SK-N-SH treated with all-trans-retinoic acid at 6 μM for 48 hours (cell line): ENCODE measurements around the gene TRIM59.
A peak's percentile ranks its signal among the peaks of the same experiment; 100 is the strongest.

Source experiments
- ATAC-seq: fragments of 200-7000 bp; cut with Tn5 transposase; 3 replicates; pipeline ENCODE4 v1.9.1; 2020; ENCODE audit warnings: mild to moderate bottlenecking, moderate library complexity
- ARNTL ChIP-seq: fragments of 450-650 bp; formaldehyde crosslinking; IDR thresholded peaks from 2 replicates; pipeline ENCODE4 v1.5.0; 2020; ENCODE audit warnings: low read depth, mild to moderate bottlenecking, moderate library complexity, borderline replicate concordance
- CREB5 ChIP-seq: fragments of 250-450 bp; sonication (Bioruptor Pico); IDR thresholded peaks from 2 replicates; pipeline ENCODE4 v1.5.1; 2020; ENCODE audit warnings: low read depth, mild to moderate bottlenecking, moderate library complexity
- CSDC2 ChIP-seq: fragments of 250-450 bp; sonication (Bioruptor Pico); IDR thresholded peaks from 2 replicates; pipeline ENCODE4 v1.5.0; 2020; ENCODE audit warnings: mild to moderate bottlenecking, moderate library complexity
- CSRNP3 ChIP-seq: fragments of 250-450 bp; sonication (Bioruptor Pico); IDR thresholded peaks from 2 replicates; pipeline ENCODE4 v1.5.1; 2021; ENCODE audit warnings: mild to moderate bottlenecking, moderate library complexity
- GLIS3 ChIP-seq: fragments of 250-450 bp; sonication (Bioruptor Pico); IDR thresholded peaks from 2 replicates; pipeline ENCODE4 v1.5.0; 2020; ENCODE audit warnings: mild to moderate bottlenecking, moderate library complexity
- PATZ1 ChIP-seq: fragments of 250-450 bp; sonication (Bioruptor Pico); IDR thresholded peaks from 2 replicates; pipeline ENCODE4 v1.8.0; 2020; ENCODE audit warnings: mild to moderate bottlenecking, moderate library complexity, borderline replicate concordance
- POU6F1 ChIP-seq: fragments of 250-450 bp; sonication (Bioruptor Pico); IDR thresholded peaks from 2 replicates; pipeline ENCODE4 v1.8.0; 2021; ENCODE audit warnings: low read depth, mild to moderate bottlenecking, moderate library complexity, borderline replicate concordance
- RARB ChIP-seq: fragments of 250-450 bp; sonication (Bioruptor Pico); IDR thresholded peaks from 2 replicates; pipeline ENCODE4 v1.8.0; 2021; ENCODE audit warnings: mild to moderate bottlenecking, moderate library complexity
- SNAI2 ChIP-seq: fragments of 250-450 bp; sonication (Bioruptor Pico); IDR thresholded peaks from 2 replicates; pipeline ENCODE4 v1.5.0; 2020; ENCODE audit warnings: mild to moderate bottlenecking, moderate library complexity
- TCF4 ChIP-seq: fragments of 250-450 bp; sonication (Bioruptor Pico); IDR thresholded peaks from 2 replicates; pipeline ENCODE4 v1.8.0; 2021; ENCODE audit warnings: mild to moderate bottlenecking, moderate library complexity, borderline replicate concordance
- TOX ChIP-seq: fragments of 250-450 bp; sonication (Bioruptor Pico); IDR thresholded peaks from 2 replicates; pipeline ENCODE4 v1.8.0; 2021; ENCODE audit warnings: mild to moderate bottlenecking, moderate library complexity, borderline replicate concordance
- ZC3H10 ChIP-seq: fragments of 250-450 bp; sonication (Bioruptor Pico); IDR thresholded peaks from 2 replicates; pipeline ENCODE4 v1.5.1; 2021; ENCODE audit warnings: mild to moderate bottlenecking, moderate library complexity
- ZFP30 ChIP-seq: fragments of 450-650 bp; formaldehyde crosslinking; IDR thresholded peaks from 2 replicates; pipeline ENCODE4 v1.5.0; 2022; ENCODE audit warnings: mild to moderate bottlenecking, moderate library complexity
- ZNF565 ChIP-seq: fragments of 450-650 bp; formaldehyde crosslinking; conservative IDR thresholded peaks from 2 replicates; pipeline ENCODE4 v1.5.0; 2020; ENCODE audit warnings: low read depth, mild to moderate bottlenecking, moderate library complexity
- ZNF70 ChIP-seq: fragments of 450-650 bp; formaldehyde crosslinking; IDR thresholded peaks from 2 replicates; pipeline ENCODE4 v1.5.0; 2020; ENCODE audit warnings: mild to moderate bottlenecking, moderate library complexity
- ZNF8 ChIP-seq: fragments of 450-650 bp; formaldehyde crosslinking; IDR thresholded peaks from 2 replicates; pipeline ENCODE4 v1.5.0; 2020; ENCODE audit warnings: mild to moderate bottlenecking, moderate library complexity

TRIM59 gene

GRCh38 chr3:160449636-160450598 lies at the start of gene TRIM59:
Gene TRIM59, minus strand, starts transcription at chr3:160449786. Its CDS starts 10,603 bp downstream, at chr3:160439183.
- ATAC-seq = peak; percentile 92
- TF ChIP-seq POU6F1 (no peak), TOX (no peak)

- ATAC-seq = no peak
- TF ChIP-seq ZNF70 (CRISPR knock-in tag) (no peak), ARNTL (no peak), SNAI2 (CRISPR knock-in tag) (no peak)
Measured at GRCh38 chr3:160498202-160498601, 48.6 kb upstream of the TRIM59 start.

- TF ChIP-seq CSRNP3 (CRISPR knock-in tag) = no peak
- no peak for TF ChIP-seq RARB (CRISPR knock-in tag)
- TF ChIP-seq GLIS3 (CRISPR knock-in tag) = no peak
- no peak for TF ChIP-seq CREB5 (CRISPR knock-in tag)
- TF ChIP-seq ZNF565 (CRISPR knock-in tag) = no peak
- no peak for TF ChIP-seq ZFP30 (CRISPR knock-in tag)
- TF ChIP-seq SNAI2 (CRISPR knock-in tag) = no peak
- TF ChIP-seq ZC3H10 = no peak
- TF ChIP-seq ZNF70 (CRISPR knock-in tag) = no peak
- TF ChIP-seq TCF4 (CRISPR knock-in tag) = no peak
- no peak for ATAC-seq
Measured at GRCh38 chr3:160490166-160490565, 40.6 kb upstream of the TRIM59 start.

GRCh38 chr3:160486459-160486869 lies 36.9 kb upstream of the TRIM59 start:
- ATAC-seq = peak; percentile 18; the same call in 2 of the 3 replicates
- TF ChIP-seq PATZ1 (CRISPR knock-in tag) (no peak), RARB (CRISPR knock-in tag) (no peak)

- TF ChIP-seq CREB5 (CRISPR knock-in tag) (no peak), SNAI2 (CRISPR knock-in tag) (no peak), RARB (CRISPR knock-in tag) (no peak), ZNF565 (CRISPR knock-in tag) (no peak), POU6F1 (no peak), PATZ1 (CRISPR knock-in tag) (no peak), ZNF8 (CRISPR knock-in tag) (no peak), CSDC2 (no peak), ZNF70 (CRISPR knock-in tag) (no peak), TCF4 (CRISPR knock-in tag) (no peak)
- no peak for ATAC-seq
Measured at GRCh38 chr3:160482796-160483195, 33.2 kb upstream of the TRIM59 start.
